GM12864 (cell line): ENCODE results near the gene OSBPL5.

Experiments used
- DNase-seq: peaks from one replicate; pipeline ENCODE4 v3.0.0-alpha.2; 2011; ENCODE audit warnings: low read depth
- H3K4me3 ChIP-seq: 2 replicates; pipeline ENCODE4 v1.5.1; 2011; ENCODE audit warnings: mild to moderate bottlenecking, low read depth, low read length, control low read depth
- TF ChIP-seq, protein P1 (sequence below): IDR thresholded peaks from 2 replicates; pipeline ENCODE4 v1.5.1; 2011; ENCODE audit warnings: low read depth, mild to moderate bottlenecking, moderate library complexity, low read length, control low read depth, inconsistent platforms; ENCODE audit errors: missing control alignments

Gene OSBPL5

DNA sequence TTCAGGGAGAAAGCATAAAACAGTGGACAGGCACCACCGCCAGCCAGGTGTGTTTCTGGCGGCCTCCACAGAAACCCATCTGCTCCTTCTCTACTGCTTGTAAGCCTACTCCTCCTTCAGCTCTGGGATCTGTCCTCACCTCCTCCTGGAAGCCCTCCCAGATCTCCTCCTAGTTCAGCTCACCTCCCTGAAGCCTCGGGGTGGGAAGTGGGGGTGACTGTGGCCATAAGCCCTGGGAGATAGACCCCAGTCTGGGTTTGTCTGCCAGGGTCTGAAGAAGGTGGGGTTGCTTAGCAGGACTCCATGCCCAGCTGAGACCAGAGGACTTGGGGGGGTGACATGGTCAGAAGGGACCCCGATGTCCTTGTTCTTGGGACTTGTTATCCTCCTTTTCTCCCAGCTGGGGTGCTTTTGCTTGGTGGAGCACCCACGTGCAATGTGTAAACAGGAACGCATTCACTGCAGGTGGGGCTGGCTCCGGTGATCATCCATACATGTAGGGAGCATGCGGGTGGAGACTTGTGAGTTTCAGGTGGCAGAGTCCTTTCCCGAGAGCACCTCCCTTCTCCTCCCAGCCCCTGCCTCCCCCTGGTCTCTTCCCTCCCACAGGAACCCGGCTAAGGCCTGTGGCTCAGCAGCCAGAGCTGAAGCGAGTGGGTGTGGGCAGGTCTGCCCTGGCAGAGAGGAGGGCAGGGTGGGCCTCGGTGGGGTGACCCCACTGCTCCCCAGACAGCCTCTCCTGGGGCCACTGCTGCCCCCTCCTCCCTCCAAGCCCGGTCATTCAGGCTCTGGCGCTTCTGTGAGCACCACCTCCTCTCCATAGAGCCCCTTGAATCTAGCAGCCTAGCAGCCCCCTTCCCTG lies 27.6 kb upstream of the OSBPL5 start:
- TF ChIP-seq, protein P1, sequence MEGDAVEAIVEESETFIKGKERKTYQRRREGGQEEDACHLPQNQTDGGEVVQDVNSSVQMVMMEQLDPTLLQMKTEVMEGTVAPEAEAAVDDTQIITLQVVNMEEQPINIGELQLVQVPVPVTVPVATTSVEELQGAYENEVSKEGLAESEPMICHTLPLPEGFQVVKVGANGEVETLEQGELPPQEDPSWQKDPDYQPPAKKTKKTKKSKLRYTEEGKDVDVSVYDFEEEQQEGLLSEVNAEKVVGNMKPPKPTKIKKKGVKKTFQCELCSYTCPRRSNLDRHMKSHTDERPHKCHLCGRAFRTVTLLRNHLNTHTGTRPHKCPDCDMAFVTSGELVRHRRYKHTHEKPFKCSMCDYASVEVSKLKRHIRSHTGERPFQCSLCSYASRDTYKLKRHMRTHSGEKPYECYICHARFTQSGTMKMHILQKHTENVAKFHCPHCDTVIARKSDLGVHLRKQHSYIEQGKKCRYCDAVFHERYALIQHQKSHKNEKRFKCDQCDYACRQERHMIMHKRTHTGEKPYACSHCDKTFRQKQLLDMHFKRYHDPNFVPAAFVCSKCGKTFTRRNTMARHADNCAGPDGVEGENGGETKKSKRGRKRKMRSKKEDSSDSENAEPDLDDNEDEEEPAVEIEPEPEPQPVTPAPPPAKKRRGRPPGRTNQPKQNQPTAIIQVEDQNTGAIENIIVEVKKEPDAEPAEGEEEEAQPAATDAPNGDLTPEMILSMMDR = no peak
- no peak overlapping the region for H3K4me3 ChIP-seq
- no peak for DNase-seq

DNA sequence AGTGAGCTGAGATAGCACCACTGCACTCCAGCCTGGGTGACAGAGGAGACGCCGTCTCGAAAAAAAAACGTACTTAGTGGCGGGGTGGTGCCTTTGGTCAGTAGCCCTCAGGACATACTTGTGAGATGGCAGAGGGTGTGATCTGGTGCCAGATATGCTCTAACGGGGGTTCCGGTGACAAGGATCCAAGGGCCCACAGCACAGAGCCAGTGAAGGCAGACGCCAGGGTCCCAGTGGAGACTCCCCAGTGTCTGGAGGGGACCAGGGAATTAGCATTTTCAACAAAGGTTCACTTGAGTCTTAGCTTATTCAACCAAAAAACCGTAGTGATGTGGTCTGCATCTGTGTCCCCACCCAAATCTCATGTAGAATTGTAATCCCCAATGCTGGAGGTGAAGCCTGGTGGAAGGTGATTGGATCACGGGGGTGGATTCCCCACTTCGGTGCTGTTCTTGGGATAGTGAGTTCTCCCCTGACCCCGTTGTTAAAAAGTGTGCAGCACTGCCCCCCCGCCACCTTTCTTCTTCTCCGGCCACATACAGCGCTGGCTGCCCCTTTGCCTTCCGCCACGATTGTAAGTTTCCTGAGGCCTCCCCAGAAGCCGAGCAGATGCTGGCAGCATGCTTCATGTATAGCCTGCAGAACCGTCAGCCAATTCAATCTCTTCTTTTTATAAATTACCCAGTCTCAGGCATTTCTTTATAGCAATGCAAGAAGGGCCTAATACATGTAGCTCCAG lies 26.6 kb upstream of the OSBPL5 start:
- no peak overlapping the region for H3K4me3 ChIP-seq
- DNase-seq = no peak
- TF ChIP-seq, protein P1 = no peak

DNA sequence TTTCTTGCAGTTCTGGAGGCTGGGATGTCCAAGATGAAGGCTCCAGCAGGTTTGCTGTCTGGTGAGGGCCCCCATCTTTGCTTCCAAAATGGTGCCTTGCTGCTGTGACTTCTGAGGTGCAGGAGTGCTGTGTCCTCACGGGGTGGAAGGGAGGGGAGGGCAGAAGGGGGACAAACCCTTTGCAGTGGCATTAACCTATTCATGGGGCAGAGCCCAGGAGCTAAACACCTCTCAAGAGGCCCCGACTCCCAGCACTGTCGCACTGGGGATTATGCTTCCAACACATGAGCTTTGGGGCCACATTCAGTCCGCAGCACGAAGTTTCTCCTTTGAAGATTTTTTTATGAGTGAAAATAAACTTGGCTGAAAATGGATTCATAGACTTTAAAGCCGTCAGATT lies 25.5 kb upstream of the OSBPL5 start:
- no peak for DNase-seq
- TF ChIP-seq, protein P1 = no peak
- H3K4me3 ChIP-seq = no peak overlapping the region

DNA sequence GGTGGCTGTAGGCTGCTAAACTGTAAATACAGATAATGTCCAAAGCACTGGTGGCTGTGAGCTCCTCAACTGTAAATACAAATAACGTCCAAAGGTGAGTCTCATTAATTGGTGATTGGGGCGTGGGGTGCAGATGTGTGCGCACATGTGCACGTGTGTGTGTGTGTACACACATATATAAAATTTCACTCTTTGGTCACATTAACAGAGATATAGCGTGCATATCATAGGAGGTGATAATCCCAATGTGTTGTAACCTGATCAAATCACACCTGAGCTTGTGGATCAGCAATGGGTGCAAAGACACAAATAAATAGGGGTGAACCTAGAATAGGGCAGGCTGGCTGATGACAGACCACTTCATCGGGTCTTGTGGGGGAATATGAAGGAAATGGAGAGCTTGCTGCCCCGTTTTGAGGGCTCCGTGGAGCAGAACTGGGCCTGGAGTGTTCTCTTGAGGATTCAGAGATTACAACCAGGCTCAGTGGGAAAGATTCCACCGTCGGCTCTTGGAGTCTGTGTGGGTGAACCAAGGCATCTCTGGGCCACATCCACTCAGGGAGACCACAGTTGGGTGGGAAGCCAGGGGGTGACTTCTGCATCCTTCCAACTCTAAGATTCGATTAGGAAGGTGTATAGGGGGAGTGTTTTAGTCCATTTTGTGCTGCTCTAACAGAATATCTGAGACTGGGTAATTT lies 24.9 kb upstream of the OSBPL5 start:
- TF ChIP-seq, protein P1 = no peak
- DNase-seq = no peak
- H3K4me3 ChIP-seq = no peak overlapping the region

DNA sequence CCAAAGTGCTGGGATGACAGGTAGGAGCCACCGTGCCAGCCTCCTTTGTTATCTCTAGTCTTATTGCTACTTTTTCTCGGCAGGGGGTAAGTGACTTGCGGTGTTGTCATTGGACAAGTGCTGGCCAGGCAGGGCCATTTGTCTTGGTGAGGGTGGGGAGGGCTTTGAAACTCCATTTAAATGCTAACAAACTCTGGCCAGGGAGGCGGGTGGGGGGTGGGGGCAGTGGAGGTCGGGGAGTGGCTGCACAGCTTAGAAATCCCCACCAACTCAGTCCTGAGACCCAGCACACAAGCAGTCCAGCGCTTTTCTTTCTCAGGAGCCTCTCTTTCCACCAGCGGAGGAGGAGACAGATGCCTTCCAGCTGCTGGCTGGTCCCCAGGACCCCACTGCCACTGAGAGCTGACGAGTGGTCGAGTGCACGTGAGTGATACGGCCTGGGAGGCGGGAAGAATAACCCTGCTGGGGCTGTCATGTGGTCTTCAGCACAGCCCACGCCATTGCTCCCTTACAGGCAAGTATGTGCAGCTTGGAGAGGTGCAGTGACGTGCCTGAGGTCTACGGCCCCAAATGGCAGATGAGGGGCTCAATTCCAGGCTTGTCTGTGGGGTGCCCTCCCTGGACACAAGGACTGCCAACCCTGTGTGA lies 24.2 kb upstream of the OSBPL5 start:
- no peak overlapping the region for H3K4me3 ChIP-seq
- no peak for DNase-seq
- TF ChIP-seq, protein P1 = no peak

DNA sequence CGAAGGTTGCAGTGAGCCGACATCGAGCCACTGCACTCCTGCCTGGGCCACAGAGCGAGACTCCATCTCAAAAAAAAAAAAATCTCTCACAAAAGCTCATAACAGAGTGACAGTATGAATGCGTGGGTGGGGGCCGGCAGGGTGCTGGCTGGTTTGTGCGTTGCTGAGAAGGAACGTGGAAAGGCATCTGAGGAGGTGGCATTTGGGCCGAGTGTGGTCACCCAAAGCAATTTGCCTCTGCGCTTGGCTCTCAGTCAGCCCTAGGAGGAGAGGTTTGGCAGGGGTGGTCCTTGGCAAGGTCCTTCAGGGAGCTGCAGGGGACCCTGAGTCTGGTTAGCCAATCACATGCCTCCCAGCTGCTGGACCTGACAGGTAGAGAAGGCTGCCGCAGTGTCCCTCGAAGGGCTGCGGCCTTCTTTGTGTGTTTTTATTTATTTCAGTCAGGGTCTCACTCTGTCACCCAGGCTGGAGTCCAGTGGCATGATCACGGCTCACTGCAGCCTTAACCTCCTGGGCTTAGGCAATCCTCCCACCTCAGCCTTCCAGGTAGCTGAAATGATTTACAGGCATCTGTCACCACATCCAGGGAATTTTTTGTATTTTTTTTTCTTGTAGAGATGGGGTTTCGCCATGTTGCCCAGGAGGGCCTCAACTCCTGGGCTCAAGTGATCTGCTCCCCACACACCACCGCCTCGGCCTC lies 23.5 kb upstream of the OSBPL5 start:
- H3K4me3 ChIP-seq = no peak overlapping the region
- no peak for DNase-seq

More for the DNA sequence above, 23.5 kb upstream of the OSBPL5 start:
- TF ChIP-seq, protein P1 = no peak
